Aorta (tissue), 5 donors: ENCODE results near the gene GLO1. TPM values are rescaled to one million over a fixed set of nuclear protein-coding genes. Genes with fewer than 3 reads are reported as not detected.

ENCODE experiments used
- ATAC-seq: fragments of 200-7000 bp; cut with Tn5 transposase; one replicate; pipeline ENCODE4 v1.9.1; 2022; ENCODE audit warnings: moderate library complexity; ENCODE audit not compliant: low FRiP score
- DNase-seq, 2 donors: peaks; one replicate each; pipeline ENCODE4 v3.0.0-alpha.2; 2020
- H3K27ac ChIP-seq, 2 donors: one replicate each; pipeline ENCODE4 v1.5.1; 2013; ENCODE audit warnings: low read length in 2 of 2, mild to moderate bottlenecking in 2 of 2, moderate library complexity in 2 of 2, control low read depth in 1 of 2, inconsistent platforms in 1 of 2, low read depth in 1 of 2
- H3K27me3 ChIP-seq, 2 donors: one replicate each; pipeline ENCODE4 v1.6.1; 2013; ENCODE audit warnings: control low read depth in 1 of 2, low read length in 1 of 2, mild to moderate bottlenecking in 1 of 2, moderate library complexity in 1 of 2; ENCODE audit not compliant: insufficient read depth in 2 of 2, control insufficient read depth in 1 of 2
- H3K36me3 ChIP-seq, 2 donors: one replicate each; pipeline ENCODE4 v1.6.1; 2013; ENCODE audit warnings: control low read depth in 1 of 2, low read length in 1 of 2, mild to moderate bottlenecking in 1 of 2; ENCODE audit not compliant: insufficient read depth in 2 of 2, control insufficient read depth in 1 of 2
- H3K4me1 ChIP-seq, 2 donors: one replicate each; pipeline ENCODE4 v1.6.1; 2013; ENCODE audit warnings: low read length in 2 of 2, control low read depth in 1 of 2, mild to moderate bottlenecking in 1 of 2, moderate library complexity in 1 of 2; ENCODE audit not compliant: insufficient read depth in 2 of 2, control insufficient read depth in 1 of 2
- H3K4me3 ChIP-seq, 2 donors: one replicate each; pipeline ENCODE4 v1.5.1; 2013; ENCODE audit warnings: low read length in 2 of 2, control low read depth in 1 of 2, mild to moderate bottlenecking in 1 of 2
- H3K9me3 ChIP-seq: one replicate; pipeline ENCODE4 v1.6.1; 2013; ENCODE audit warnings: mild to moderate bottlenecking, low read length; ENCODE audit not compliant: control insufficient read depth
- WGBS, 2 donors: extraction: QIAGEN DNeasy Blood & Tissue Kit; methylation state at CpG; one replicate each; pipeline ENCODE4 v1.1.7; 2013; 5-methylcytosine and 5-hydroxymethylcytosine counted together
- intact Hi-C, 2 donors: fragments of 100-400 bp; cut with DNase I; formaldehyde crosslinking; loops; one replicate each; pipeline versions ENCODE4 v1.14.2 to v1.15.0; 2022
- polyA plus RNA-seq, 2 donors: library from polyadenylated mRNA; stranded (reverse); fragments of 200-250 nt; gene quantifications; one replicate each; pipeline ENCODE4 v1.2.3, GENCODE V29; 2013
- total RNA-seq, 2 donors: library from RNA; stranded (reverse); fragmentation: NEBNext Ultra II Directional; extraction: Animal tissue kit (Norgen Biotek cat#: 25700); gene quantifications; one replicate each; pipeline ENCODE4 v1.2.1, GENCODE V29; 2021
- donor health status: healthy with polysubstance abuse.
- donor health status: Bipolar disorder and iron deficiency.
- donor health status: DM: no; HTN: no; CAD: no.
- donor health status: DM: no; HTN: no; CAD: no.
- donor health status: DM: yes; HTN: yes; CAD: no.

Gene GLO1
- total and polyA plus RNA-seq, 4 donors, result 43.1 to 94.3 (median 51.4) TPM

DNA sequence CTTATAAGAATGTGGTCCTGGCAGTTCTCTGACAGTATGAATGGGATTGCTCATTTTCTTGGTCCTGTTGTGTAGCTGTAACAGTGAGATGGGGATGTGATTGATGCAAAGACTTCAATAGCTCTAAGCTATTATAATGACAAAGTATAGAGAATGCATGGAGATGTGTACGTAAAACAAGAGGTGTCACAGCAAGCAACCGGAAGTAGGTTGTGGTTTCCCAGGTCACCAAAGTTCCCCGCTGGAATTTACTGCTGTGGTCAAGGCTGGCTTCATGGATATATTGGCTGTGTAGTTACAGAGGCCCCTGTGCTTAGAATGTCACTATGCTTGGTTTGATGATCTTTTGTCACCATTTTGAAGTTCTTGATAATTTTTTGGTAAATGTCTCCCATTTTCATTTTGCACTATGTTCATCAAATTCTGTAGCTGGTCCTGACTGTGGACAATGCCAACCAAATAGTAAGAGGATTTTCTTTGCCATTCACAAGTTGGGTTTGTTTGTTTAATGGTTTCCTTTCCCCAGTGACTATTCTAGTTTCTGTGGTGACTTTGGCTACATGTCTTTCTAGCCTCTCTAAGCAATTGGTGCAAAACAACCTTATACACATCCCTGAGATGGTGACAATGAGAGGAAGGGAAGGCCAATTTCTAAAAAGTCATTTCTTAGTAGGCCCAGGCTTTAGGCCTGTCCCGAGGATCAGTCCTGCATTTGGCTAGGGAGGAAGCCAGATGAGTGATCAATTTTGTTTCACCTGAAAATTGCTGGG is 22.7 kb upstream of the GLO1 start:
- intact Hi-C loops, result no loop called here
- WGBS, 2 donors, result 64 to 77% methylated on average over 4 of the region's 4 CpGs
- Histone ChIP-seq H3K4me3 (no peak overlapping the region), H3K4me1 (no peaks in the 10 kb centered on the region), H3K27me3 (peaks cover 0 to 4% of the 10 kb centered on the region in 2 donors), H3K36me3 (no peaks in the 10 kb centered on the region), H3K27ac (no peak overlapping the region), H3K9me3 (no peaks in the 10 kb centered on the region)
- ATAC-seq, result no peak
- DNase-seq, result no peak

DNA sequence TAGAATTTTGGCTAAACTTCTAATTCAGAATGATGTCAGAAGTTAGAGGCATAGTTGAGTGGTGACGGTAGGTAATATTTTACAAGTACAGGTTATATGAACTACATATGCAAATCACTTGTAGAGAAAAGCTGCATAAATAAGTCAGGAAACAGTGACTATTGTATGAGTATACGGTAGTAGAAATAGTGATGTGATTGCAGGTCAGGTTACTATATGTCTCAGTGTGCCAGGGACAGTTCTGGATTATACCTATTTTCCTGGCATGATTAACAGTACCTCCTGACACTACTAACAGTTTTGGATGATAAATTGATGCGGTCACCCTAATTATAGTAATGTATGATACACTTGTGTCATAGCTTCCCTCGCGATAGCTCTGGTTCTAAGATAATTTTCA is 21.4 kb upstream of the GLO1 start:
- no peaks in the 10 kb centered on the region for H3K4me1 ChIP-seq
- intact Hi-C loops, result no loop called here
- H3K27ac ChIP-seq, result no peak overlapping the region
- peaks cover 0 to 4% of the 10 kb centered on the region in 2 donors for H3K27me3 ChIP-seq
- no peak overlapping the region for H3K4me3 ChIP-seq
- H3K36me3 ChIP-seq, result no peaks in the 10 kb centered on the region
- H3K9me3 ChIP-seq, result no peaks in the 10 kb centered on the region
- no peak for ATAC-seq
- no peak for DNase-seq
- WGBS, 2 donors, result 65 to 72% methylated on average over 5 of the region's 5 CpGs

DNA sequence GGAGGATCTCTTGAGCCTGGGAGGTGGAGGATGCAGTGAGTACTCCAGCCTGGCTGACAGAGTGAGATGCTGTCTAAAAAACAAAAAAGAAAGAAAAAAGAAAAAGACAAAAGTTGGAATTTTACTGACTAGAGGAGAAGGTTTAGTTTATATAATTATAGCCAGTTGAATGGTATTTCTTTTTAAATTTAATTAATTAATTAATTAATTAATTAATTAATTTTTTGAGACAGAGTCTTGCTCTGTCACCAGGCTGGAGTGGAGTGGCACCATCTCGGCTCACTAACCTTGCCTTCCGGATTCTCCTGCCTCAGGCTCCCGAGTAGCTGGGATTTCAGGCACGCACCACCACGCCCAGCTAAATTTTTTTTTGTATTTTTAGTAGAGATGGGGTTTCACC is 20.8 kb upstream of the GLO1 start:
- Histone ChIP-seq H3K36me3 (no peaks in the 10 kb centered on the region), H3K27me3 (peaks cover 0 to 4% of the 10 kb centered on the region in 2 donors), H3K4me1 (no peaks in the 10 kb centered on the region), H3K27ac (no peak overlapping the region), H3K4me3 (no peak overlapping the region), H3K9me3 (no peaks in the 10 kb centered on the region)
- 86 to 96% methylated on average over 5 of the region's 5 CpGs for WGBS, 2 donors
- no peak for ATAC-seq
- intact Hi-C loops, result no loop called here
- no peak for DNase-seq

DNA sequence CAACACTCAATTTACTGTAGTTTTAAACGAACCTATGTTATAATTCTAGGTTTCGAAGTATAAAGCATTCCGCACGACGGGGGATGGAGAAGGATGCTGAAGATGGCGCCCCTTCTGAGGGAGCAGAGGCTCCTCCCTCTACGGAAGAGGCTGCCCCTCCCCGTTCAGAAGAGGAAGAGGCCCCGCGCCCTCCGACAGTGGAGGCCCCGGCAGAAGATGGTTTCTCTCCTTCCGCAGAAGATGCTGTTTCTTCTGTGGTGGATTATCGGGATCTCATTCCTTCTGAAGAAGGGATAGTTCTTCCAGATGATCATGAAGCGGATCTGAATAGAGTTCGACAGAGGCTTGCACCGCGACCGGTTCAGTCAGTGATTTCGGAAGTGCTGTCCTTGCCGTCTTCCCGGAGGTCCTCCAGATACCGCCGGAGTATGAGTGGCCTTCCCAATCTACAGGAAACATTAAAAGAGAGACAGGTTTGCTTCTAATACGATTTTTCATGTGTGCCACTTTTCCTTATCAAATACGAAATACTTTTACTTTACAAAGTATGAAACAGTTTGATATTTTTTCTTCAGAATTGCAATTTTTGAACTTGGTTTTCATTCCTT is 19.9 kb upstream of the GLO1 start:
- Histone ChIP-seq H3K27me3 (peaks cover 0 to 4% of the 10 kb centered on the region in 2 donors), H3K4me1 (no peaks in the 10 kb centered on the region), H3K4me3 (no peak overlapping the region), H3K27ac (no peak overlapping the region), H3K36me3 (no peaks in the 10 kb centered on the region), H3K9me3 (no peaks in the 10 kb centered on the region)
- 89 to 91% methylated on average over 26 of the region's 26 CpGs for WGBS, 2 donors
- intact Hi-C loops, result no loop called here
- no peak for ATAC-seq
- no peak for DNase-seq

DNA sequence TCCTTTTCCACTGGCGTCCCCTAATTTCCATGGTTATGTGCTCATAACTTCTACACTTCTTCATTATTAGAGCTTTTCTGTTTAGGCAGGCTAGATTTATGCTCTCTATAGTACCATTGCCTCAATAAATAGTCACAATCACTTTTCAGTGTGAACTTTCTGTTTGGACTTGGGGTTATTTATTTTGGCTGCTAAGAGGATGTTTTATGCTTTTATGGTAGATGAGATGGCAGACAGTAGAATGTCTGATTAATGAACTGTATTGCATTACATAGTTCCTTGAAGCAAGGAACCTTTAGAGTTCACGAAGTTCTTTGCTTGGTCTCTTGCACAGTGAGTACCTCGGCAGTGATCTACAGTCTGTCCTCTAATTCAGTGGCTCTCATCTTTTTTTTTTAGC is 19.1 kb upstream of the GLO1 start:
- 31 to 43% methylated on average over 3 of the region's 3 CpGs for WGBS, 2 donors
- H3K36me3 ChIP-seq, result no peaks in the 10 kb centered on the region
- DNase-seq (no peak), ATAC-seq (no peak)
- H3K4me1 ChIP-seq, result no peaks in the 10 kb centered on the region
- H3K27ac ChIP-seq, result no peak overlapping the region
- H3K4me3 ChIP-seq, result no peak overlapping the region
- intact Hi-C loops, result no loop called here
- peaks cover 0 to 4% of the 10 kb centered on the region in 2 donors for H3K27me3 ChIP-seq
- H3K9me3 ChIP-seq, result no peaks in the 10 kb centered on the region

DNA sequence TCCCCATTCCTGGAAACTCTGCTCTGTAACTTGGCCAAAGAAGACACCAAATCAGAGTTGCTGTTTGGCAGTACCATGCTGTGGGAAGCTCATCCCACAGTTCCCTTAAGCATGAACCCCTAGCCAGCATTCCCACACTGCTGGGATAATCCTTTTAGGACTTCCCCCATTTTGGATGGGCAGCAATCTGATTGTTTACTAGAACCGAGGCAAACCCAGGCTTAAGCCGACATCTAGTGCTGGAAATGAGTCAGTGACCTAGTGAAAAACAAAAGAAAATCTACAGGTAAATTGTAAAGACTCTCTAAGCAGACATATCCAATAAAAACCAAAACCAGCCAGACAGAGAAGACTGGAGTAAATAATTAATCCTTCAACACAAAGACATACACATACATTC is 17.4 kb upstream of the GLO1 start:
- Histone ChIP-seq H3K9me3 (no peaks in the 10 kb centered on the region), H3K36me3 (no peaks in the 10 kb centered on the region), H3K27me3 (peaks cover 0 to 4% of the 10 kb centered on the region in 2 donors), H3K4me3 (no peak overlapping the region), H3K4me1 (no peaks in the 10 kb centered on the region), H3K27ac (no peak overlapping the region)
- DNase-seq (no peak), ATAC-seq (no peak)
- 8 to 16% methylated on average over 2 of the region's 2 CpGs for WGBS, 2 donors
- intact Hi-C loops, result no loop called here

DNA sequence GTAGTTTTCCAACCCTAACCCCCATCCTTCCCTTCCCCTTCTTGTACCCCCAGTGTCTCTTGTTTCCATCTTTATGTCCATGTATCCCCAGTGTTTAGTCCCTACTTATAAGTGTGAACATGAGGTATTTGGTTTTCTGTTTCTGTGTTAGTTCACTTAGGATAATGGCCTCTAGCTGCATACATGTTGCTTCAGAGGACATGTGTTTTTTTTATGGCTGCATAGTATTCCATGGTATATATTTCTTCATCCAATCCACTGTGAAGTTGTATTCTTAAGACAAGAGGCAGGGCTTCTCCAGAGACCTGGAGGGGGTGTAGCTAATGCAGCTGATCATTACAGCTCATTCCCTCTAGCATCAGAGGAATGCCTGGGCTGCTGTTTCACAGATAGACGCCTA is 16.4 kb upstream of the GLO1 start:
- peaks cover 0 to 4% of the 10 kb centered on the region in 2 donors for H3K27me3 ChIP-seq
- WGBS, 2 donors, result 89 to 91% methylated on average over 1 of the region's 1 CpG

DNA sequence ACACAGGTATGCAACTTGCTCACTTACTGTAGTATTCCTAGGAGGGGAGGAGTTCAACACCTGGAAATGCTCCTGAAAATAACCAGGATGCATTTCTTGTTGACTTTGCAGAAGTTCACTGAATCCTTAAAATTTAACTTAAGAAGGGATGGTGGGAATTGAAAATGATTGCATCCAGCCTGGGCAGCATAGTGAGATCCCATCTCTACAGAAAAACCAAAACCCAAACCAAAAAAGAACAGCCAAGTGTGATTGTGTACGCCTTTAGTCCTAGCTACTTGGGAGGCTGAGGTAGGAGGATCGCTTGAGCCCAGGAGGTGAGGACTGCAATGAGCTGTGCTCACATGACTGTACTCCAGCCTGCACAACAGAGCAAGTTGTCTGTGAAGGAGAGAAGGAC is 13.9 kb upstream of the GLO1 start:
- Histone ChIP-seq H3K9me3 (no peaks in the 10 kb centered on the region), H3K36me3 (no peaks in the 10 kb centered on the region), H3K4me3 (no peak overlapping the region), H3K27me3 (peaks cover 0 to 7% of the 10 kb centered on the region in 2 donors), H3K4me1 (no peaks in the 10 kb centered on the region), H3K27ac (no peak overlapping the region)
- WGBS, 2 donors, result 95 to 100% methylated on average over 2 of the region's 2 CpGs
- DNase-seq (no peak), ATAC-seq (no peak)
- intact Hi-C loops, result no loop called here

More for the DNA sequence above, 16.4 kb upstream of the GLO1 start:
- DNase-seq, result no peak
- intact Hi-C loops, result no loop called here
- no peaks in the 10 kb centered on the region for H3K36me3 ChIP-seq
- H3K27ac ChIP-seq, result no peak overlapping the region
- H3K9me3 ChIP-seq, result no peaks in the 10 kb centered on the region
- H3K4me3 ChIP-seq, result no peak overlapping the region
- ATAC-seq, result no peak
- no peaks in the 10 kb centered on the region for H3K4me1 ChIP-seq
